K562 (cell line): ENCODE results near the gene NCAPG2. TPM values are rescaled to one million over a fixed set of nuclear protein-coding genes. Genes with fewer than 3 reads are reported as not detected.
A peak's percentile ranks its signal among the peaks of the same experiment; 100 is the strongest.

Experiments used
- ATAC-seq: fragments of 200-7000 bp; cut with Tn5 transposase; 3 replicates; pipeline ENCODE4 v1.9.1; 2020; ENCODE audit warnings: moderate library complexity
- BruUV-seq: library from RNA; stranded (reverse); fragments of 400-500 nt; replicated peaks from 2 replicates; lab custom pipeline; 2021; lab: Mats Ljungman, UMichigan
- CTCF ChIA-PET: fragments of 300-600 bp; formaldehyde crosslinking; extraction: SDS; loops from one replicate; lab custom pipeline; 2021; ENCODE audit warnings: low intra/inter-chr PET ratio; lab: Yijun Ruan, JAX
- POLR2A ChIA-PET: fragments of 300-600, 350-650 bp; sonication (Branson Sonifier 250); formaldehyde crosslinking; extraction: SDS; loops from one replicate; lab custom pipeline; 2021; ENCODE audit warnings: antibody characterized with exemption, inconsistent platforms; lab: Yijun Ruan, JAX
- DNase-seq, 4 experiments: peaks; one replicate each; pipeline versions ENCODE4 v3.0.0 to v3.0.0-alpha.2; 2011 to 2018; ENCODE audit warnings: low spot score in 3 of 4, mixed read lengths in 3 of 4; ENCODE audit errors: extremely low read depth in 1 of 4
- FAIRE-seq: peaks from 2 replicates; lab custom pipeline; 2011; peaks lifted over from hg19 to GRCh38; lab: Jason Lieb, UNC
- H2AFZ ChIP-seq: 2 replicates; pipeline ENCODE4 v1.6.0; 2011; ENCODE audit warnings: low read depth, low read length, control low read depth, inconsistent platforms
- H3K27ac ChIP-seq: fragments of 200-600 bp; 3 replicates; pipeline ENCODE4 v1.8.0; 2011; ENCODE audit warnings: low read depth, mild to moderate bottlenecking, control low read depth, inconsistent platforms, low read length, moderate library complexity, mixed read lengths; ENCODE audit errors: extremely low read depth
- H3K27me3 ChIP-seq, 2 experiments: fragments of 300-600 bp in 1 of 2; 2 replicates in 1 of 2; 3 replicates in 1 of 2; pipeline versions ENCODE4 v1.6.0 to v1.8.0; 2011; ENCODE audit warnings: inconsistent platforms in 2 of 2, low read length in 2 of 2, mild to moderate bottlenecking in 1 of 2, mixed read lengths in 1 of 2, moderate library complexity in 1 of 2; ENCODE audit not compliant: control insufficient read depth in 2 of 2, insufficient read depth in 2 of 2
- H3K36me3 ChIP-seq: fragments of 300-600 bp; 3 replicates; pipeline ENCODE4 v1.8.0; 2011; ENCODE audit warnings: mild to moderate bottlenecking, low read length, inconsistent platforms; ENCODE audit not compliant: control insufficient read depth, insufficient read depth
- H3K4me1 ChIP-seq, 2 experiments: fragments of 200-600 bp in 1 of 2; replicated peaks in 1 of 2; 2 replicates in 1 of 2; 3 replicates in 1 of 2; pipeline versions ENCODE4 v1.5.1 to v1.8.0; 2011; ENCODE audit warnings: inconsistent platforms in 2 of 2, low read length in 2 of 2, mild to moderate bottlenecking in 1 of 2, mixed read lengths in 1 of 2, moderate library complexity in 1 of 2; ENCODE audit not compliant: control insufficient read depth in 2 of 2, insufficient read depth in 2 of 2
- H3K4me2 ChIP-seq: 2 replicates; pipeline ENCODE4 v1.6.1; 2011; ENCODE audit warnings: low read length, control low read depth, inconsistent platforms, mixed read lengths; ENCODE audit not compliant: insufficient read depth
- H3K4me3 ChIP-seq: fragments of 200-600 bp; sonication (generic), shearing (Covaris generic); 2 replicates; pipeline ENCODE4 v1.5.1; 2016; ENCODE audit warnings: control low read depth, inconsistent platforms
- H3K79me2 ChIP-seq: fragments of 200-600 bp; 3 replicates; pipeline ENCODE4 v1.8.0; 2011; ENCODE audit warnings: low read length, inconsistent platforms; ENCODE audit not compliant: control insufficient read depth, insufficient read depth
- H3K9ac ChIP-seq, 2 experiments: 2 replicates each; pipeline versions ENCODE4 v1.6.0 to v1.6.1; 2011; ENCODE audit warnings: low read depth in 2 of 2, low read length in 2 of 2, control low read depth in 1 of 2, inconsistent platforms in 1 of 2, mild to moderate bottlenecking in 1 of 2, mixed read lengths in 1 of 2; ENCODE audit not compliant: insufficient read depth in 1 of 2
- H3K9me1 ChIP-seq: one replicate; pipeline ENCODE4 v1.6.0; 2011; ENCODE audit warnings: inconsistent platforms, mild to moderate bottlenecking, low read length, moderate library complexity; ENCODE audit not compliant: control insufficient read depth, insufficient read depth
- H3K9me3 ChIP-seq: replicated peaks from 2 replicates; pipeline ENCODE4 v1.5.1; 2011; ENCODE audit warnings: low read depth, low read length, inconsistent platforms; ENCODE audit not compliant: control insufficient read depth, insufficient read depth
- H4K20me1 ChIP-seq: replicated peaks from 2 replicates; pipeline ENCODE4 v1.6.1; 2011; ENCODE audit warnings: low read length, inconsistent platforms, mixed read lengths; ENCODE audit not compliant: control insufficient read depth, insufficient read depth
- CBFA2T3 ChIP-seq: fragments of 450-650 bp; IDR thresholded peaks from 2 replicates; pipeline ENCODE4 v1.6.1; 2017
- NR4A1 ChIP-seq, 2 experiments: fragments of 250-450 bp in 1 of 2; fragments of 450-650 bp in 1 of 2; sonication (Bioruptor Pico) in 1 of 2; IDR thresholded peaks; 2 replicates each; pipeline versions ENCODE4 v1.4.0 to v1.6.1; 2016 to 2020; ENCODE audit warnings: mild to moderate bottlenecking in 2 of 2, missing compliant biosample characterization in 1 of 2, missing genetic modification characterization in 1 of 2, moderate library complexity in 1 of 2
- TAF15 ChIP-seq: fragments of 200-400 bp; formaldehyde crosslinking; IDR thresholded peaks from 2 replicates; pipeline ENCODE4 v1.6.1; 2017; ENCODE audit warnings: mild to moderate bottlenecking, low read depth, low read length, moderate library complexity
- TAL1 ChIP-seq: fragments of 450-650 bp; IDR thresholded peaks from 2 replicates; pipeline ENCODE4 v1.6.1; 2016; ENCODE audit warnings: mild to moderate bottlenecking
- TCF3 ChIP-seq: sonication (generic); formaldehyde crosslinking; IDR thresholded peaks from 2 replicates; pipeline ENCODE4 v1.4.0; 2020; ENCODE audit warnings: mild to moderate bottlenecking, missing genetic modification reagents
- TRIM24 ChIP-seq, 2 experiments: fragments of 450-650 bp; IDR thresholded peaks; 2 replicates each; pipeline ENCODE4 v1.6.1; 2016
- WGBS: fragments of 100-300 bp; shearing (Covaris generic); methylation state at CpG from one replicate; pipeline ENCODE4 v1.1.6; 2016; ENCODE audit warnings: low coverage, mixed read lengths; ENCODE audit not compliant: insufficient coverage; ENCODE audit errors: missing lambda C conversion rate; 5-methylcytosine and 5-hydroxymethylcytosine counted together
- in situ Hi-C: fragments of 300-500 bp; cut with MboI; formaldehyde crosslinking; loops from 4 replicates; pipeline ENCODE4 v1.15.0; 2018; ENCODE audit warnings: inconsistent platforms, mixed read lengths
- intact Hi-C: fragments of 100-400 bp; cut with micrococcal nuclease; formaldehyde crosslinking; loops from 2 replicates; pipeline ENCODE4 v1.14.2; 2022
- polyA plus RNA-seq, 8 experiments: library from polyadenylated mRNA; depleted of rRNA in 4 of 8; stranded (reverse) in 5 of 8; unstranded in 3 of 8; fragments of >200 nt; fragmentation: Nextera tagmentation in 2 of 8; fragmentation: Illumina TruSeq in 1 of 8; extraction: Ambion mirVana in 2 of 8; extraction: Trizol in 1 of 8; gene quantifications; 2 replicates each; pipeline versions ENCODE4 v1.2.1 to v1.2.3, GENCODE V29; 2011 to 2014; ENCODE audit warnings: inconsistent platforms in 1 of 8, missing spikeins in 1 of 8
- total RNA-seq, 7 experiments: library from RNA; depleted of rRNA in 6 of 7; stranded (reverse); fragments of >200 nt in 6 of 7; fragmentation: Illumina TruSeq in 2 of 7; extraction: Trizol in 2 of 7; gene quantifications; 2 replicates each; pipeline versions ENCODE4 v1.2.1 to v1.2.3, GENCODE V29; 2011 to 2021; ENCODE audit warnings: low replicate concordance in 1 of 7

The NCAPG2 gene
- total and polyA plus RNA-seq, 9 of the 15 experiments (the other 6 are each of a cell fraction or from before 2014, with no cell fraction given): 21.5 to 127 (median 86.1) TPM

GRCh38 chr7:158676906-158677305, 27.7 kb downstream of the NCAPG2 start:
- no TSS peak for BruUV-seq
- intact Hi-C loops: no loop called here
- H3K4me3 ChIP-seq: no peak overlapping the region
- no peak overlapping the region for H3K27ac ChIP-seq
- ChIA-PET POLR2A (interaction anchor here (0.7 to 1.7 kb wide), 2 partner anchors 10 to 117 kb away, joined by 3 to 5 read pairs; no protein-coding TSS in a partner anchor), CTCF (no interaction called here)
- no peaks in the 10 kb centered on the region for H3K27me3 ChIP-seq
- H3K4me1 ChIP-seq: no peaks in the 10 kb centered on the region
- ATAC-seq (no peak), FAIRE-seq (no peak), DNase-seq (peak in 1 of 4 experiments; percentile 23)
- 78% methylated on average over 3 of the region's 3 CpGs for WGBS
- H2AFZ ChIP-seq: no peak overlapping the region
- TF ChIP-seq TCF3 (CRISPR knock-in tag) (peak; percentile 64), TAF15 (no peak), TAL1 (peak; percentile 35; the same call in 1 of the 2 replicates), NR4A1 (CRISPR knock-in tag; IDR thresholded peaks at IDR 0.05) (no peak), NR4A1 (tag; IDR thresholded peaks at IDR 0.05) (no peak), CBFA2T3 (peak; percentile 34; the same call in 1 of the 2 replicates), TRIM24 (IDR thresholded peaks at IDR 0.05) (0 out of 4 replicates have a peak, but pooled peaks of 1 of the 2 experiments have one; percentile 13)
- no peak overlapping the region for H3K4me2 ChIP-seq
- in situ Hi-C loops: no loop called here
- H3K9ac ChIP-seq: no peak overlapping the region
- no peaks in the 10 kb centered on the region for H3K79me2 ChIP-seq
- no peaks in the 10 kb centered on the region for H4K20me1 ChIP-seq
- peaks cover 93% of the 10 kb centered on the region for H3K36me3 ChIP-seq
- no peaks in the 10 kb centered on the region for H3K9me1 ChIP-seq
- no peaks in the 10 kb centered on the region for H3K9me3 ChIP-seq
